ENCODE data around the gene NAV2. TPM values are rescaled to one million over a fixed set of nuclear protein-coding genes. Genes with fewer than 3 reads are reported as not detected.

The NAV2 gene
- total RNA-seq, 1 experiment from 2014 or later: 23.3 TPM

- Histone ChIP-seq H3K9me3 (ENCODE audit: insufficient read depth, low read depth) (no peaks in the 10 kb centered on the region), H3K79me2 (ENCODE audit: low read depth) (0 out of 2 replicates have a peak, but pooled peaks cover 6% of the 10 kb centered on the region), H3K9me2 (ENCODE audit: insufficient read depth) (no peaks in the 10 kb centered on the region), H3K27ac (no peak overlapping the region), H4K20me1 (ENCODE audit: insufficient read depth) (no peaks in the 10 kb centered on the region), H3K4me2 (no peak overlapping the region), H3F3A (ENCODE audit: insufficient read depth, low read depth) (peaks cover 36% of the 10 kb centered on the region), H3K4me1 (replicated peaks; ENCODE audit: insufficient read depth) (peaks cover 34% of the 10 kb centered on the region), H3K36me3 (ENCODE audit: low read depth) (no peaks in the 10 kb centered on the region), H3K27me3 (ENCODE audit: insufficient read depth, low read depth) (no peaks in the 10 kb centered on the region), H2AFZ (no peak overlapping the region), H3K4me3 (no peak overlapping the region)
- intact Hi-C loops (cut with micrococcal nuclease; ENCODE audit: unreplicated experiment): no loop called here
- TF ChIP-seq EZH2 (IDR thresholded peaks at IDR 0.05; ENCODE audit: low read depth): no peak
- no TSS peak for BruUV-seq (replicated peaks)
- CTCF ChIA-PET: no interaction called here
- POLR2A ChIA-PET (ENCODE audit: unreplicated experiment): no interaction called here
- peak in 1 of 2 experiments; percentile 20 for DNase-seq
Measured at GRCh38 chr11:19915808-19916207, 203.2 kb downstream of the NAV2 start.

GRCh38 chr11:19917069-19917468 lies 204.4 kb downstream of the NAV2 start:
- ChIA-PET POLR2A (ENCODE audit: unreplicated experiment) (no interaction called here), CTCF (no interaction called here)
- peak in 1 of 2 experiments; percentile 22 for DNase-seq
- Histone ChIP-seq H3K9me2 (ENCODE audit: insufficient read depth) (no peaks in the 10 kb centered on the region), H3K79me2 (ENCODE audit: low read depth) (0 out of 2 replicates have a peak, but pooled peaks cover 6% of the 10 kb centered on the region), H3K27me3 (ENCODE audit: insufficient read depth, low read depth) (no peaks in the 10 kb centered on the region), H4K20me1 (ENCODE audit: insufficient read depth) (no peaks in the 10 kb centered on the region), H3K4me3 (no peak overlapping the region), H3K4me1 (replicated peaks; ENCODE audit: insufficient read depth) (peaks cover 47% of the 10 kb centered on the region), H3K27ac (no peak overlapping the region), H3K4me2 (no peak overlapping the region), H3K9me3 (ENCODE audit: insufficient read depth, low read depth) (no peaks in the 10 kb centered on the region), H2AFZ (no peak overlapping the region), H3K36me3 (ENCODE audit: low read depth) (no peaks in the 10 kb centered on the region), H3F3A (ENCODE audit: insufficient read depth, low read depth) (peaks cover 39% of the 10 kb centered on the region)
- intact Hi-C loops (cut with micrococcal nuclease; ENCODE audit: unreplicated experiment): no loop called here
- TF ChIP-seq EZH2 (IDR thresholded peaks at IDR 0.05; ENCODE audit: low read depth): no peak
- no peak for TF ChIP-seq CTCF (conservative IDR thresholded peaks at IDR 0.05)
- no TSS peak for BruUV-seq (replicated peaks)

- no peaks in the 10 kb centered on the region for H4K20me1 ChIP-seq (ENCODE audit: insufficient read depth)
- H3K9me2 ChIP-seq (ENCODE audit: insufficient read depth): no peaks in the 10 kb centered on the region
- POLR2A ChIA-PET (ENCODE audit: unreplicated experiment): interaction anchor here (0.5 to 0.6 kb wide), 2 partner anchors 113 to 444 kb away, joined by 4 to 6 read pairs; no protein-coding TSS in a partner anchor
- no peak overlapping the region; the same call in 1 of the 2 replicates for H3K4me3 ChIP-seq
- peak in 1 of 2 experiments; percentile 53 for DNase-seq
- no peaks in the 10 kb centered on the region for H3K36me3 ChIP-seq (ENCODE audit: low read depth)
- peak overlapping the region; percentile 61 for H3K4me2 ChIP-seq
- CTCF ChIA-PET: interaction anchor here (0.5 to 1.1 kb wide), 2 partner anchors 9 to 264 kb away, joined by 3 to 7 read pairs; no protein-coding TSS in a partner anchor
- intact Hi-C loops (cut with micrococcal nuclease; ENCODE audit: unreplicated experiment): no loop called here
- H3F3A ChIP-seq (ENCODE audit: insufficient read depth, low read depth): peaks cover 45% of the 10 kb centered on the region
- peaks cover 61% of the 10 kb centered on the region for H3K4me1 ChIP-seq (replicated peaks; ENCODE audit: insufficient read depth)
- BruUV-seq (replicated peaks): no TSS peak
- H3K27me3 ChIP-seq (ENCODE audit: insufficient read depth, low read depth): no peaks in the 10 kb centered on the region
- TF ChIP-seq EZH2 (IDR thresholded peaks at IDR 0.05; ENCODE audit: low read depth) (no peak), CTCF (conservative IDR thresholded peaks at IDR 0.05) (no peak)
- 0 out of 2 replicates have a peak, but pooled peaks cover 6% of the 10 kb centered on the region for H3K79me2 ChIP-seq (ENCODE audit: low read depth)
- peak overlapping the region; percentile 94 for H3K27ac ChIP-seq
- no peaks in the 10 kb centered on the region for H3K9me3 ChIP-seq (ENCODE audit: insufficient read depth, low read depth)
- peak overlapping the region; percentile 56 for H2AFZ ChIP-seq
Measured at GRCh38 chr11:19918302-19919049, 205.8 kb downstream of the NAV2 start.

Data from PC-9 (cell line).